Stomach smooth muscle (tissue), 2 donors: ENCODE data around the gene S100PBP.

Experiments used
- H3K27ac ChIP-seq: one replicate; pipeline ENCODE4 v1.7.0; 2013; ENCODE audit warnings: mild to moderate bottlenecking, low read length, inconsistent platforms
- H3K27me3 ChIP-seq, 2 donors: one replicate each; pipeline ENCODE4 v1.7.0; 2013; ENCODE audit warnings: low read length in 2 of 2; ENCODE audit not compliant: insufficient read depth in 2 of 2, control insufficient read depth in 1 of 2
- H3K36me3 ChIP-seq, 2 donors: one replicate each; pipeline ENCODE4 v1.7.0; 2013; ENCODE audit warnings: low read length in 2 of 2; ENCODE audit not compliant: control insufficient read depth in 2 of 2, insufficient read depth in 2 of 2
- H3K4me1 ChIP-seq: one replicate; pipeline ENCODE4 v1.7.0; 2013; ENCODE audit warnings: low read length; ENCODE audit not compliant: control insufficient read depth, insufficient read depth
- H3K4me3 ChIP-seq, 2 donors: one replicate each; pipeline ENCODE4 v1.7.0; 2013; ENCODE audit warnings: low read length in 2 of 2
- H3K9ac ChIP-seq, 2 donors: one replicate each; pipeline ENCODE4 v1.7.0; 2013; ENCODE audit warnings: low read length in 2 of 2, mild to moderate bottlenecking in 1 of 2
- H3K9me3 ChIP-seq, 2 donors: one replicate each; pipeline ENCODE4 v1.7.0; 2013; ENCODE audit warnings: low read length in 2 of 2; ENCODE audit not compliant: control insufficient read depth in 2 of 2
- donor health status: healthy.
- donor health status: Pancreatic carcinoma.

Gene S100PBP

DNA sequence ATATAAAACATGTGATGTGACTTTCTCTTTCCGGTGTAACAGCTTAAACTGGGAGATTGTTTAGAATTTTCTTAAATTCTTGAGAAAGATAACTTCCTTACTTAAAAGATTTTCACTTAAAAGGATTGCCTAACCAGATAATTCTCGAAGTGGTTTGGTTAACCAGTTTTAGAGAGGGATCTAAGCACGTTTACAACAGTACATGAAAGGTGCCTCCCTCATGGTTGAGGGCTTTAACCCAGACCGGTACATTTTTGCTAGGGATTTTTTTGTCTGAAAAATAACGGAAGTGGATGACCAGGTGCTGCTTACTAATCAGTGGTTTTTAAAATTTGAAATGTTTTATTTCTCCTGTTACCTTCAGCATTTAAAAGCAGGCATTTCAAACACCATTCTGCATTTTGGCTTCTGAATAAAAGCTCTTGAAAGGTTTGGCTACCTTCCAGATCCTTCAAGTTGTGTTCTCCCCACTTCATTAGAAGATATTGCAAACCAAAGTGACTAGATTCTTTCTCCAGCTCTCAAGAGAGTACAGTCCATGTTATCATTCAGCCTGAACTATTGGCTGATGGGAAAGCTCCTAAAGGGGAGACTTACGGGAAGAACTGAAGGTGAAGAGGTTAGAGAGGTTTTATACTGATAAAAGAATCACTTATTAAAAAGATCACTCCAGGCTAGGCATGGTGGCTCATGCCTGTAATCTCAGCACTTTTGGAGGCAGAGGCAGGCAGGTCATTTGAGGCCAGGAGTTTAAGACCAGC is 12.8 kb downstream of the S100PBP start:
- Histone ChIP-seq H3K4me1 (no peaks in the 10 kb centered on the region), H3K9me3 (no peaks in the 10 kb centered on the region), H3K9ac (no peak overlapping the region), H3K27ac (no peak overlapping the region), H3K4me3 (no peak overlapping the region), H3K27me3 (no peaks in the 10 kb centered on the region), H3K36me3 (peaks cover 36 to 61% of the 10 kb centered on the region in 2 donors)

DNA sequence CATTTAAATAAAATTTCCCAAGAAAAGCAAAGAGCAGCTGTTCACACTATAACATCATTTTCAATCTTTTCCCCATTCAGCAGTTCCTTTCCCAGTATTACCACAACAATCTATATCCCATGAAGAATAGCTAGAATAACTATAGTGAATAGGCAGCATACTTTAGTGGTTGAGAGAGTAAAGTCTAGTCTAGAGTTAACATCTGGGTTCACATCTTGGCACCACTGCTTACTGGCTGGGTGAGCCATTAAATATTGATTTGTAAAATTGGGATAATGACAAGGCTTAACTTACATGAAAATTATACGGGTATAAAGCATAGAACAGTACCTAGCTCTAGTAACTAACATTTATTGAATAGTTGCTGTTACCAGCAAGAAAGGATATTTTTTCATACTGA is 14.4 kb downstream of the S100PBP start:
- H3K27ac ChIP-seq = no peak overlapping the region
- no peak overlapping the region for H3K4me3 ChIP-seq
- H3K9ac ChIP-seq = no peak overlapping the region
- H3K9me3 ChIP-seq = no peaks in the 10 kb centered on the region
- H3K4me1 ChIP-seq = no peaks in the 10 kb centered on the region
- H3K27me3 ChIP-seq = no peaks in the 10 kb centered on the region
- peaks cover 26 to 52% of the 10 kb centered on the region in 2 donors for H3K36me3 ChIP-seq

- Histone ChIP-seq H3K27me3 (no peaks in the 10 kb centered on the region), H3K27ac (no peak overlapping the region), H3K36me3 (peaks cover 4 to 9% of the 10 kb centered on the region in 2 donors), H3K4me3 (no peak overlapping the region), H3K9me3 (no peaks in the 10 kb centered on the region), H3K9ac (no peak overlapping the region), H3K4me1 (no peaks in the 10 kb centered on the region)
These were observed 31.1 kb downstream of the S100PBP start for GRCh38 chr1:32848354-32849063.

- no peak overlapping the region for H3K9ac ChIP-seq
- H3K9me3 ChIP-seq = no peaks in the 10 kb centered on the region
- no peaks in the 10 kb centered on the region for H3K4me1 ChIP-seq
- no peaks in the 10 kb centered on the region for H3K27me3 ChIP-seq
- H3K36me3 ChIP-seq = peaks cover 21 to 29% of the 10 kb centered on the region in 2 donors
- H3K27ac ChIP-seq = no peak overlapping the region
- H3K4me3 ChIP-seq = no peak overlapping the region
These were observed 38.6 kb downstream of the S100PBP start for GRCh38 chr1:32855861-32856617.

- H3K9ac ChIP-seq = no peak overlapping the region
- no peak overlapping the region for H3K27ac ChIP-seq
- no peaks in the 10 kb centered on the region for H3K9me3 ChIP-seq
- no peaks in the 10 kb centered on the region for H3K27me3 ChIP-seq
- H3K4me3 ChIP-seq = no peak overlapping the region
- peaks cover 10% of the 10 kb centered on the region for H3K4me1 ChIP-seq
- peaks cover 19 to 32% of the 10 kb centered on the region in 2 donors for H3K36me3 ChIP-seq
These were observed 40.7 kb downstream of the S100PBP start for GRCh38 chr1:32858136-32858535.

GRCh38 chr1:32858791-32859190 is 41.3 kb downstream of the S100PBP start:
- H3K27me3 ChIP-seq = no peaks in the 10 kb centered on the region
- H3K9ac ChIP-seq = no peak overlapping the region
- H3K36me3 ChIP-seq = peaks cover 19 to 32% of the 10 kb centered on the region in 2 donors
- no peak overlapping the region for H3K27ac ChIP-seq
- no peaks in the 10 kb centered on the region for H3K9me3 ChIP-seq
- H3K4me3 ChIP-seq = no peak overlapping the region
- peaks cover 10% of the 10 kb centered on the region for H3K4me1 ChIP-seq

- no peak overlapping the region for H3K4me3 ChIP-seq
- H3K27ac ChIP-seq = no peak overlapping the region
- H3K36me3 ChIP-seq = peaks cover 15 to 25% of the 10 kb centered on the region in 2 donors
- H3K27me3 ChIP-seq = no peaks in the 10 kb centered on the region
- H3K9ac ChIP-seq = no peak overlapping the region
- H3K9me3 ChIP-seq = no peaks in the 10 kb centered on the region
- peaks cover 13% of the 10 kb centered on the region for H3K4me1 ChIP-seq
These were observed 42.5 kb downstream of the S100PBP start for GRCh38 chr1:32859915-32860314.

DNA sequence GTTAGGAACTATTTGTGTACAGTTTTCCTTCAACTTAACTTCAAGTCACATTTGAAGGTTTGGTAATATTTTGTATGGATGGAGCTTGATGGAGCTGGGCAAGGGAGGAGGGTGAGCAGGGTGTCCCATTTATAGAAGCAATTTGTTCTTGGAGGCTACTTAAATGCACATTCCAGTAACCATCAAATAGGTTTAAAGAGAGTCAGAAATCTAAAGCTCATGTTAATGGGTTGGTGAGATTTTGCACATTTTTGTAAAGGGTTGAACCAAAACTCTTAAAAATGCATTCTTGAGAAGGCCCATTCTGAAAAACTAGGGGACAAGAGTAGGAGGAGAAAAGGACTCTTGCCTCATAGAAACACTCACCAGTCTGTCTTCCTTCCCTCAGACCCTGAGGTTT is 43.1 kb downstream of the S100PBP start:
- H3K4me1 ChIP-seq = peaks cover 14% of the 10 kb centered on the region
- H3K36me3 ChIP-seq = peaks cover 15 to 25% of the 10 kb centered on the region in 2 donors
- H3K27me3 ChIP-seq = no peaks in the 10 kb centered on the region
- no peaks in the 10 kb centered on the region for H3K9me3 ChIP-seq
- no peak overlapping the region for H3K27ac ChIP-seq
- no peak overlapping the region for H3K4me3 ChIP-seq
- no peak overlapping the region for H3K9ac ChIP-seq

GRCh38 chr1:32861904-32862695 is 44.6 kb downstream of the S100PBP start:
- Histone ChIP-seq H3K4me1 (peaks cover 17% of the 10 kb centered on the region), H3K4me3 (no peak overlapping the region), H3K9me3 (no peaks in the 10 kb centered on the region), H3K27me3 (no peaks in the 10 kb centered on the region), H3K27ac (no peak overlapping the region), H3K36me3 (peaks cover 3 to 22% of the 10 kb centered on the region in 2 donors), H3K9ac (no peak overlapping the region)

GRCh38 chr1:32863218-32863880 is 45.9 kb downstream of the S100PBP start:
- peaks cover 17% of the 10 kb centered on the region for H3K4me1 ChIP-seq
- no peak overlapping the region for H3K4me3 ChIP-seq
- no peaks in the 10 kb centered on the region for H3K9me3 ChIP-seq
- peaks cover 3 to 18% of the 10 kb centered on the region in 2 donors for H3K36me3 ChIP-seq
- H3K27ac ChIP-seq = no peak overlapping the region
- no peak overlapping the region for H3K9ac ChIP-seq
- no peaks in the 10 kb centered on the region for H3K27me3 ChIP-seq
